NCI-H82 treated with DMSO at 0.1 percent for 48 hours (cell line): Measurements from ENCODE around the gene CCDC120.

Source experiments
- DNase-seq: peaks from one replicate; lab custom pipeline; 2025; ENCODE audit not compliant: unreplicated experiment; lab: John Stamatoyannopoulos, UW

CCDC120 gene

DNA sequence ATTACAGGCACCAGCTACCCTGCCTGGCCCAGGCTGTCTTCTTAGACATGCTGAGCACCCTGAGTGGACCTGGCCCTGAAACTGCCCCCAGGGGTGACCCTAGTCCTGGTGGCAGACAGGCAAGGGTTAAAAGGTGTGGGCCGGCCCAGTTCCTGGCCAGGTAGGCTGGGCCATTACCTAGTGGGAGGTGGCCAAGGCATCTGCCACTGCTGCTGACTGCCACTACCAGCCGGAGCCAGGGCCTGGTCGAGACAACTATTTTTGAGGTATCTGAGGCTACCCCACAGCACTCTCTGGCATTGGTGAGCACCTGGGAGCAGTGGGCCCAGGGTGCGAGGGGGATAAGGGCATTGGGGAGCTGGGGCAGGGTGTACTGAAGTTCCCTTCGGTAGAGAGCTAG, at the start of gene CCDC120:
Gene CCDC120 (plus strand): TSS at position 206 of the 400 bp plus-strand sequence. CDS start 3,043 bp downstream, outside the sequence.
- DNase-seq, result no peak

- DNase-seq, result no peak
Observed at GRCh38 chrX:49019050-49019449, 39.7 kb upstream of the CCDC120 start.

DNA sequence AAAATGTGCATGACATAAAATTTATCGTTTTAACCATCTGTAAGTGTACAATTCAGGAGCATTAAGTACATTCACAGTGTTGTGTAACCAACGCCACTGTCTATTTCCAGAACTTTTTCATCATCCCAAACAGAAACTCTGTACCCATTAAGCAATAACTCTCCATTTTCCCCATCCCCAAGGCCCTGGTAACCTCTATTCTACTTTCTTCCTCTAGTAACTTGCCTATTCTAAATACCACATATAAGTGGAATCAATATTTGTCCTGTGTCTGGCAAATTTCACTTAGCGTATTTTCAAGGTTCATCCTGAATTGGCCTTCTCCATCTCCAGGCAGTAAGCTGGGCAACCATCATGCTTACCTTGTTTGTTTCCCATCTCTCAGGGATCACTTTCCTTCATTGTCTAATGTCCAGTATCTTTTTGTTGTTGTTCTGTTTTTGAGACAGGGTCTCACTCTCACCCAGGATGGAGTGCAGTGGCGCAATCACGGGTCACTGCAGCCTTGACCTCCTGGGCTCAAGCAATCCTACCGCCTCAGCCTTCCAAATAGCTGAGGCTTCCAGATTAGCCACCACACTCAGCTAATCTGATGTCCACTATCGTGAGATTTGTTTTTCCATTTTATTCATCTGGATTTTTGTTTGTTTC, 39.1 kb upstream of the CCDC120 start:
- no peak for DNase-seq

- DNase-seq, result no peak
Observed at GRCh38 chrX:49029876-49030275, 28.9 kb upstream of the CCDC120 start.

- DNase-seq, result no peak
Observed at GRCh38 chrX:49030283-49030682, 28.5 kb upstream of the CCDC120 start.

DNA sequence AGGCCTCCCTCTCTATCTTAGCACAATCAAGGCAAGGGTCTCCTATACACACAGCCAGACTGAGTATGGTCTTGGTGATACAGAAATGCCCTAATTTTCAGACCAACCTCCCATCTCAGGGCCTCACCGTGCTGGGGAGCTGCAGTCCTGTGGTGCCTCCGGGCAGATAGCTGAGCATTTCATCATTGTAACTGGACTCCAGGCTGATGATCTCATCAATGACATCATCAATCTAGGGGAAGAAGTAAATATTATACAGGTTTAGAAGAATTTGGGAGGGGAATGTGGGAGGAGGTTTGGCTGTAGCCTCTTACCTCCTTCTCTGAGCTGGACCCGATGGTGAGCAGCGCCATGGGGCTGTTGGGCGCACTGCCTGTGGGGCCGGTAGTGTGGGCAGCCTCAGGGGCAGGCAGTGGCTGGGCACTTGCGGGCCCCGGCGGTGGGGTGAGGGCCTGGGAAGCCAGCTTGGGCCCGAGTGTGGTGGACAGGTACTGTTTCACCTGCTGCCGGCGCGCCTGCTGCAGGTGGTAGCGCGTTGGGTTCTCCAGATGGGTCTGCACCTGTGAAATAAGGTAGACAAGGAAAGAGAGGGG, 20.8 kb upstream of the CCDC120 start:
- no peak for DNase-seq

- peak; percentile 78 for DNase-seq
Observed at GRCh38 chrX:49039598-49040375, 19.0 kb upstream of the CCDC120 start.

- DNase-seq, result no peak
Observed at GRCh38 chrX:49040376-49040955, 18.3 kb upstream of the CCDC120 start.

DNA sequence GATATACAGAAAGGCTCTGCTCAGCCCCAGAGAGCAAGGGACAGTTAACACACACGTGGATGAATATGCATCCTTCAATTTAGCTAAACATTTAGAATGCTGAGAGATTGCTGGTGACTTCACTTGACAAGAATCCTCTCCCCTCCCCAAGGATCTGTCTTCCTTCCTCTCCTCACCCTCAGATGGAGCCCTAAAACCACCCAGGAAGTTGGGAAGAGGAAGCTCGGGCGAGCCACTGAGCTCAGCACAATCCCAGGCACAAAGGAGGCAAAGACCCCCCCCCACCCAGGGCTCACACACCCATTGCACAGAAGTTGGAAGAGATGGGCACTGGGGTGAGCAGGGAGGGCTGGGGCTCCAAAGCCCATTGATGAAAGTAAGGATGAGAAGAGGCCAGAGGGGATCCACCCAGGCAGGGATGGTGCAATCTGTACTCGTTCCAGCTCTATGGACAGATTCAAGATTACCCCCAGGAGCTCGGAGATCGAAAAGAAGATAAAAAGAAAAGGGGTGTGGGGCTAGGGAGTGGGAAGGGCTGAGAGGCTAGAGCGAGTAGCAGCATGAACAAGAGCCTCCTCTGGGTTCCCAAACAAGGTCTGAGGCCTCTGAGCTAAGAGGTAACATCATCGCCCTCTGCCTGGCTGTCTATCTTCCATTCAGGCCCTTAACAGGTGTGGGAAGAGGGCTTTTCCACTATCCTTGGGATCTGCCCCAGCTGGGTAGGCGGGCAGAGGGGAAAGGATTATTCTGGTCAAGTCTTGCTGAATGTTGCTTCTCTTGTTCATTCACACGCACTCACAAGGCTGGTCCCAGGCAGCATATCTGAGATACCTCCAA, 16.8 kb upstream of the CCDC120 start:
- peak; percentile 7 for DNase-seq

DNA sequence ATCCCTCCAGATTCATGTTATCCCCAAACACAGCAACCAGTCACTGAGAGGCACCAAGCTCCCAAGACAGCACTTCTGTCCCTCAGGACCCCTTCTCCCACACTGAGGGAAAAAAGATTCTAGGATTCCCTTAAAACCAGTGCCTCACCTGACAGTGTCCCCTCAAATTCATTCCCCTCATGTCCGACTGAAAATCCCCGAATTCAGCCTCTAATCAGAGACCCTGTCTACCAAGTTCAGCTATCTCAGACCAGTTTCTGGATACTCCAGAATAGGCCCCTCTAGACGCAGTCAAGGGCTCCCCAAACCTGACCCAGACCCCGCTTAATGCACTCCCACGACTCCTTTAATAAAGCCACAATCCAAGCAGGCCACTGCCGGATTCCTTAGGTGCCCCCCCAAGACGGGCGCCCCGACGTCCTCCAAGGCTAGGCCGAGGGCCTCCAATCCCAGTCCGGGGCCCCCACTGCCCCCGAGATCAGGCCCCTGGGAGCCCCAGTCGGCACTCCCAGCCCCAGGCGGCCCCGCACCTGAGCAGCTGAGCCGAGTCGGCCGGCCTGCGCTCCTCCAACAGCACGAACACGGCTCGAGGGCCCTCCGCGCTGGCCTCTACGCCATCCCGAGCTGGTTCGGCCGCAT, 16.1 kb upstream of the CCDC120 start:
- no peak for DNase-seq

- peak; percentile 98 for DNase-seq
Observed at GRCh38 chrX:49043220-49043986, 15.4 kb upstream of the CCDC120 start, which contains the start of gene TFE3. Gene TFE3, minus strand, starts transcription at chrX:49043357. Its CDS starts 131 bp downstream, at chrX:49043226.

- DNase-seq, result no peak
Observed at GRCh38 chrX:49043987-49044281, 14.9 kb upstream of the CCDC120 start.

- peak; percentile 54 for DNase-seq
Observed at GRCh38 chrX:49053223-49054072, 5.4 kb upstream of the CCDC120 start.

GRCh38 chrX:49054073-49054762, 4.6 kb upstream of the CCDC120 start:
- DNase-seq, result no peak

- no peak for DNase-seq
Observed at GRCh38 chrX:49059201-49059600, 402 bp downstream of the CCDC120 start.

- DNase-seq, result no peak
Observed at GRCh38 chrX:49059681-49060085, 884 bp downstream of the CCDC120 start.

- DNase-seq, result no peak
Observed at GRCh38 chrX:49060914-49061313, 2.1 kb downstream of the CCDC120 start.

DNA sequence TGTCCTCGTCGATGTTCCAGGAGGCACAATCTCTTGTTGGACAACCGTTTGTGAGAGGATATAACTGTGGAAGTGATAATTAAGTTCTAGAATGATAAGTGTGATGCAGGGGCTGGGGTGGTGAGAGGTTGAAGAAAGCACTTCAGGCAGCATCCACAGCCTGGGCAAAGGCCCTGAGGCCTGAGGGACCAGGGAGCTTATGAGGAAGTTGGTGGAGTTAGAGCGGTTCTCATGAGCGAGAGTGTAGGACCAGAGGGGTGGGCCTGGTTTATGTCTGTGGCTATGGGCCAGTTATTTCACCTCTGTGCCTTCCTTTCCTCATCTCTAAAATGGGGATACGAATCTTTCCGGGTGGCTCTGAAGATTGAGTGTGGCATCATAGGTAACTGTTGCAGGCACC, 2.7 kb downstream of the CCDC120 start:
- DNase-seq, result no peak
